ENCODE data around the gene ISG20.

ISG20 gene

DNA sequence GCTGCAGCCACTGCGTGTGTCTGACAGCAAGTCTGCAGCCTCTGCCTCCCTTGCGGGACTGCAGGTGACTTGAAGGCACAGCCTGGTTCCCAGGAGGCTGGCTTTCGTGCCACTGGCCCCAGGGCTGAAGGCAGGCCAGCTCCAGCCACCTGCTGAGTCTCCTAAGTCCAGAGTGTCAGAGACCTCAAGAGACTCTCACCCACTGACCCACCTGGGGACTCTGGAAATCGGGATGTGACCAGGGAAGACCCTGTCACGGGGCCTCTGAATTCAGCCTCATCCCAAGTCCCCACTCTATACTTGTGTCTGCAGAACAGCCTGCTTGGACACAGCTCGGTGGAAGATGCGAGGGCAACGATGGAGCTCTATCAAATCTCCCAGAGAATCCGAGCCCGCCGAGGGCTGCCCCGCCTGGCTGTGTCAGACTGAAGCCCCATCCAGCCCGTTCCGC is 16.3 kb downstream of the ISG20 start:
- DNase-seq: no peak

DNA sequence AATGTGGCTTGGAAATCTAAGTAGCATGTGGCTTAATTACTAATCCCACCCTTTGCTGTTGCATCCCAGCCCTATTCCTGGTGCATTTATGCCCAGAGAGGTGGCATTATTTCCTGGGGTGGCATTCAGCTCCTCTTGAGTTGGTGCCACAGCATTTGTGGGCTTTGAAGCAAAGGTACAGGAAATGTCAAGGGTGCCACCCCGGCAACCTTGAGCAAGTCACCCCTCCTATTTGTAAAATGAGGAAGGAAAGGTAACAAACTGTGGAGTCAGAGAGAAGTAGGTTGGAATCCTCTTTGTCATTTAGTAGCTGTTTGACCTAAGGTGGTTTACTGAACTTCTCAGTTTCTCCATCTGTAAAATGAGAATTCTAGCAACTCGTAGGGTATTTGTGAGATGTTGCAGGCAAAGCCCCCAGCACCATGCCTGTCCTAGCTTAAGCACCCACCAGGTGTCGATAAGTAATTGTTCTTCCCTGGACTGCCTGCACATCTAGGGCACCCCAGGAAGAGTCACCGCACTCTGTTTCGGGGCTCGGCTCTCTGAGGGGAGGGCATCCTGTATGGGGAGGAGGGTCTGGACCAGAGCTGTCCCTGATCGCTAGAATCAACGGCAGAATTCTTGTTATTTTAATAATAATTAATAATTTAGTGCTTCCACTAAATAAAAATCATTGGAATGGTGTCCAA is 17.1 kb downstream of the ISG20 start:
- no peak for DNase-seq

DNA sequence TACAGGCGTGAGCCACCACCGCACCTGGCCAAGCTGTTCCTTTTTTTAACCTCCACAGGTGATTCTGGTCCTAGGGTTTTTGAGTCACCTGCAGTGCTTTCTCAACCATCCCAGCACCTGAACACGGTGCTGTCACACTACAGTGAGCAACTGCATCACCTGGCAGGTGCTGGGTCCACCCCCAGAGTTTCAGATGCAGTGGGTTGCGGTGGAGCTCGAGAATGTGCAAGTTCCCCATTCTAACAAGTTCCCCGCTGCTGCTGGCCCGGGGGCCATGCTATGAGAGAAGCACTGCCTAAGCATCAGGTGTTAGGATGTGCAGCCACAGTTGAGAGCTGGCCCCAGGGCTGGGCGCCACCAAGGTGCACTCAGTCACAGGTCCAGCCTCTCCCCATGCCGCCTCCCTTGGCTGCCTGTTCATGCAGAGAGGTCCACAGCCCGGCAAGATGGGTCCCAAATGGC is 18.0 kb downstream of the ISG20 start:
- no peak for DNase-seq

GRCh38 chr15:88657326-88658069 is 18.7 kb downstream of the ISG20 start:
- DNase-seq: no peak

GRCh38 chr15:88658070-88658965 is 19.5 kb downstream of the ISG20 start:
- no peak for DNase-seq

DNA sequence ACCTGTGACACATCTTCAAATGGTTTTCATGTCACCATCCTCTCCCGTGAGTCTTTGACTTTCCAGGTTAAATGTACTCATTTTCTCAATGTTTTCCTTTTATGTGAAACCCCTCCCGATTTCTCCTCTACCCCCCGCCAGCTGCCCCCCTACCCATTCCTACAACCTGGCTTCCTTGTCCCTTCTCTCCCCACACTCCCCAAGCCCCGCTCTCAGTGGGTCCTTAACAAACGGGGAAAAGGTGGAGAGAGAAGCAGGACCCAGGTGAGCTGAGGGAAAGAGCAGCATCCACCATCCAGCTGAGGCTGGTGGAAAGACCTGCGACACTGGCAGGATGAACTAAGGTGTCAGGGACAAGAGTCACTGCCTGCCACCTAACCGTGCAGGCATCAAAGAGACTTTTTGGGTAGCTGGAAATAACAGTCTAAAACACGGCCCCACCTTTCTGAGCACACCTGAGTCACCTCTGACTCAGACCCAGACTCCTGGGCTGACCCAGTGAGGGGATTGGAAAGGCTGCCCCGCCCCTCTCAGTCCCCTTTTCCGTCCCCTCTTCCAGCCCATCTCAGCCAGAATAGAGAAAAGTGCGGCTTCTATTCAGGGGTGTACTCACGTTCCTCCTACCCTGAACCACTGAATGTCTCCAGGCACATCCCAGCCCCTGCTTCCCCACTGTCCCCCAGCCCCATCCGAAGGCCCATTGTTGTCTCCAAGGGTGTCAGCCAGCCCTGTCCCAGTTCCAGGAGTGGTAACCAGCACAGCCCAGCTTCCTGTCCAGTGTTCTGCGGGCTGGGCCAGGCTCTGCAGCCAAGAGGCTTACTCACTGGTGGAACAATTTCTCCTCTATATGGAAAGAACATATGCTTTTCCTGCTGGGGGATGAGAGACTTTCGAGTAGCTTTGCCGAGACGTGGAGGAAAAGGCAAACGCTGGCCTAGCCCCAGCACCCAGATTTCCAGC is 20.4 kb downstream of the ISG20 start:
- DNase-seq: no peak

GRCh38 chr15:88661041-88661700 is 22.4 kb downstream of the ISG20 start:
- no peak for DNase-seq

DNA sequence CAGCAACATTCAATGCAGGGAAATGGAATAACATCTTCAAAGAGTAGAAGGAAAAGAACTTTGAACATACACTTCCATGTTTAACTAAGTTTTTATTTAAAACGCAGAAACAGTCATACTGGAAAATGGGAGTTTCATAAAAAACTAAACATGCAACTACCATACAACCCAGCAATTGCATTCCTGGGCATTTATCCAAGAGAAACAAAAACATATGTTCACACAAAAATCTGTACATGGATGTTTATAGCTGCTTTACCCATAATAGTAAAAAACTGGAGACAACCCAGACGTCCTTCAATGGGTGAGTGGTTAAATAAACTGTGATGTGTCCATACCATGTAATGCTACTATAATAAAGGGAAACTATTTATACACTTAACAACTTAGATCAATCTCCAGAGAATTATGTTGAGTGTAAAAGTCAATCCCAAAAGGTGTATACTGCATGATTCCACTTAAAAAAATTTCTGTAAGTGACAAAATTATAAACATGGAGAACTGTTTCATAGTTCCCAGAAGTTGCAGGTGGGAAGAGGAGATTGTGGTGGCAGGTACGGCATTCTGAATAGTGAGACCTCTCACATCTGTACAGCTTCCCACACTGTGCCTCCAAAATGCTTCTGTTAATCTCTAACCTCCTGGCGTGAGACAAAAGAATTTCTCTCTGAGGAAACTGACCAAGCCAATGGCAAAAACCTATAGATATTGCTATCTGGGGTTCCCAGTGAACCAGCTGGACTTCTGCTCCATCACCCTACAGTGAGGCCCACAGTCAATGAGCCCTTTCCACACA is 23.1 kb downstream of the ISG20 start:
- no peak for DNase-seq

GRCh38 chr15:88663141-88663621 is 24.4 kb downstream of the ISG20 start:
- DNase-seq: no peak

DNA sequence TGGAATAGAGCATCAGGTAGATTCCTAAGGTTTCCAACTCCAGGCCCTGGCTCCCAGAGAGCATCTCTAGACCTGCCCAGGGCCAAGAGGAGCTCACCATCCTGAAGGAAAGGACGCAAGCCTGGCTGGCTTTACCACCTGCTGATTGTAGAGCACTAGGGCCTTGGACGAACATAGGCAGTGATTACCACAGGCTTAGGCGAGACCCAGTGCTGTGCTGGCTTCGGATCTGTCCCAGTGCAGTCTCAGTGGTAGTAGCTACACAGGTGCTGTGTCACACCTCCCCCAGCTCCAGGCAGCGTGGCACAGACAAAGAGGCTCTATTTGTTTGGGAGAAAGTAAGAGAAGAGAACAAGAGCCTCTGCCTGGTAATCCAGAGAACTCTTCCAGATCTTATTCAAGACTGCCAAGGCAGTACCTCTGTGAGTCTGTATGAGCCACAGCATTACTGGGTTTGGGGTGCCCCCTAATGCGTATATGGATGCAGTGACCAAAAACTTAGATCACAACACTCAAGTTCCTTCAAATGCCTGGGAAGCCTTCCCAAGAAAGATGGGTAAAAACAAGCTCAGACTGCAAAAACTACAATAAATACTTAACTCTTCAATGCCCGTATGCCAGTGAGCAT is 25.4 kb downstream of the ISG20 start:
- peak; percentile 74 for DNase-seq

DNA sequence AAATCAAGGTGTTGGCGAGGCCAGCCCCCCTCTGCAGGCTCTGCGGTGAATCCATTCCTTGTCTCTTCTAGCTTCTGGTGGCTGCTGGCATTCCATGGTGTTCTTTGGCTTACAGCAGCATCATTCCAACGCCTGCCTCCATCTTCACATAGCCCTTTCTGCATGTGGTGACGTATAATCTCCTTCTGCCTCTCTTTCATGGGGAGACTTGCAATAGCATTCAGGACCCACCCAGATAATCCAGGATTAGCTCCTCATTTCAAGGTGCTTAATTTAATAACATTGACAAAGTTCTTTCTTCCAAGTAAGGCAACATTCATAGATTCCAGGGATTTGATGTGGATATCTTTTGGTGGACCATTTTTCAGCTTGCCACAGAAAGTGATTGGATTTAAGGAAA is 35.8 kb downstream of the ISG20 start:
- DNase-seq: no peak

DNA sequence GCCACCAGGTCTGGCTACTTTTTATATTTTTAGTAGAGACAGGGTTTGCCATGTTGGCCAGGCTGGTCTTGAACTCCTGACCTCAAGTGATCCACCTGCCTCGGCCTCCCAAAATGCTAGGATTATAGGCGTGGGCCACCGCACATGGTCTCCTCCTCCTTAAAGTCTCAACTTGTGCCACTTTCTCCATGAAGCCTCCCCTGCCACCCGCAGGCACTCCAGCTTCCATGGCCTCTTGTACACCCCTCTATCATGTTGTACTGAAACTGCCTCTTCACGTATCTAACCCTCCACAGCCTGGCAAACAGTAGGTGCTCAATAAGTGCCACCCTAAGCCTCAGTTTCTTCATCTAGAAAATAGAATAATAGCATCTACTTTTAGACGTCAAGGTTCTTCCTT is 39.9 kb downstream of the ISG20 start:
- no peak for DNase-seq

DNA sequence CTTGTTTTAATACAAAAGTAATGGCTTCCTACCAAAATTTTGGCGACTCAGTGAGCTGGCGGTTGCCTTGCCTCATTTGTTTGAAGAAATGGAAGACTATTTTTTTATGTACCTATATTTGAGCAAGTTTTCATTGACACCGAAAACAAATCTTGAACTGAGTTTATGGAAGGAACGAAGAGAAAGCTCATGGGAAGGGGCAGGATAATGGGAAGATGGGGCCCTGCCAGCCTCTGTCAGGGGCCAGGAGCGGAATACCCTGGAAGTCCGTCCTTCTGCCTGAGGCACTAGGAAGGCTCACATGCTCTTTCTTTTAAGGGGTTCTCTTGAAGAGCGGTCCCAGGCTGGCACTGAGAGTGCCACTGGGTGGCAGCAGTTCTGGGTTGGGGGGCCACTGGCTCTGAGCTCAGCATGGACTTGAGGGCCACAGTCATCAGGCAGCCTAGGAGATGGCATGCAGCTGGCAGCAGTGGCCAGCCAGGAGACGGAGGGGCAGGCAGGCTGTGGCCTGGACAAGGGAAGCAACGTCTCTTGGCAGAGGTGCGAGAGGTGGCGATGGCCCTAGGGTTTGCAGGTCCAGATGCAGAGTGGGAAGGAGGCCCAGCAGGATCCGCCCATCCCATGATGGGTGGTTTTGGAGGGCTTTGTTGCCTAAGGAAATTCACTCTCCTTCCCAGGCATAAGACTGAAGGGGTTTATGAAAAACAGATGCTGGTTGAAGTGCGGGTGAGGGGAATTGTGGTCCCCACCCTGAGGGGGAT is 41.6 kb downstream of the ISG20 start:
- DNase-seq: no peak

DNA sequence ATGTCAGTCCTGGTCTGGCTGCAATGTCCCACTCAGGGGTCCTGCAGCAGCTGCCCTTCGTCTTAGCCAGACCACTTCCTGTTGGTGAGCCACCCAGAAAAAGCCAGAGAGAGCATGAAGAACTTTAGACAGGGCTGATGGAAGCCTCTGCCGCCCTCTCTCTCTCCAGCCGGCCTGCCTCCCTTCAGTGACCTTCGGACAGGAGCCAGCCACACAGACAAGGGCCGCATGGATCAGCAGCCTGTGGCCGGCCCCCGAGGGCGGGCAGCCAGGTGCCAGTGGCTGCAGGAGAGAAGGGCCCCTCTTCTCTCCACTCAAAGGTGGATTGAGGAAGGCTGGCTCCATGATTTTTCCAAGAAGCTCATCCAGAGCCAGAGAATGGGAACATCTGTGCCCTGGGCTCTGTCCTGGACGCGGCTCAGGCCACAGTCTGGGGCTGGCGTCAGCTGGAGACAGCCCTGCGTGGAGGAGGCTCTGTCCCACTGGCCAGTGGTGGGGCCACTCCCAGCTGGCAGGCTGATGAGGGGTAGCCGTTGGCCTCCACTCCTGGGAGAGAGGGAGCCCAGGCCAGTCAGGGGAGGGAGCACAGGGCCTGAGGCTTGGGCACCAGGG is 42.9 kb downstream of the ISG20 start:
- no peak for DNase-seq

GRCh38 chr15:88684345-88684744 is 45.5 kb downstream of the ISG20 start:
- no peak for DNase-seq

- no peak for DNase-seq
Observed at GRCh38 chr15:88686166-88686565, 47.4 kb downstream of the ISG20 start.

DNA sequence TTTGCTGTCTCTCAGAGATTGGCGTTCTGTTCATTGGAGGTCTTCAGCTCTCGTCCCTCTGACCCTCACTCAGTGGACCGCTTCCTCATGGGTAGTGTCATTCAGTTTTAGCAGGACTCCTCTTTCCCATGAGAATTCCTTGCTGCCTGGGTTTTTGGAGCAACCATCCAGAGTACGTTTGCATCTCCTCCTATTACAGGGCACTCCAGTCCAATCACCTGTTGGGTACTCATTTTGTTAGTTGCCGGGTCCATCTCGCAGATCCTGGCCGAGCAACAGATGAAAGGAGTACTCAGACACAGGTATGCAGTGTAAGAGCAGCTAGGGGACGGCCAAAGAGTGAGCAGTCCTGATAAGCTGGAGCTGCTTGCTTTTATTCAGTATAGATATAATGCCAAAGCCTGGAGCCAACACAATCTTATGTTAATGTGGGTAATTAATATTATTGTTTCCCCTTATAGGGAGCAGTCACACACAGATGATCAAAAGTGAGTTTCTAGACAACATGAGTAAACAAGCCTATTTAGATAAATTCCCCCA is 49.6 kb downstream of the ISG20 start:
- DNase-seq: no peak

DNA sequence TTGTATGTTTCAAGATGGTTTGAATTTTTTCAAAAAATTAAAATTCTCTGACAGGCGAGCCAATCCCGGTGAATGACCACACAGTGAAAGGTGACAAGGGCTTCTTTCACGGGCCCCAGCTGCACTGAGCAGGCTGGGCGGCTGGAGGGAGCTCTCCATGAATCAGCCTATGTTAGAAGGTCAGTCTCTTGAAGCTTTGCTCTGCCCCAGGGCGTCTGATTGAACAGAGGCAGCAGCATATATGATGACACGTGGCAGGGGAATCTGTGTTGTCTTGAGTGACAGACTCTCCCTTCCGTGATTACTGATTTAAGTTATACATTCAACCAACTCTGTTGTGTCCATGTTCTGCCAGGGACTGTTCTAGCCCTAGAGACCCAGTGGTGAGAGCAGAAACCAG is 51.5 kb downstream of the ISG20 start:
- DNase-seq: no peak

GRCh38 chr15:88693191-88693590 is 54.4 kb downstream of the ISG20 start:
- DNase-seq: no peak
